Measurements from ENCODE around the gene SHC2. TPM values are rescaled to one million over a fixed set of nuclear protein-coding genes. Genes with fewer than 3 reads are reported as not detected.

The SHC2 gene
- total and polyA plus RNA-seq, 2 of the 13 experiments (the other 11 are each of a cell fraction or from before 2014, with no cell fraction given), result 9.0 to 18.3 TPM

DNA sequence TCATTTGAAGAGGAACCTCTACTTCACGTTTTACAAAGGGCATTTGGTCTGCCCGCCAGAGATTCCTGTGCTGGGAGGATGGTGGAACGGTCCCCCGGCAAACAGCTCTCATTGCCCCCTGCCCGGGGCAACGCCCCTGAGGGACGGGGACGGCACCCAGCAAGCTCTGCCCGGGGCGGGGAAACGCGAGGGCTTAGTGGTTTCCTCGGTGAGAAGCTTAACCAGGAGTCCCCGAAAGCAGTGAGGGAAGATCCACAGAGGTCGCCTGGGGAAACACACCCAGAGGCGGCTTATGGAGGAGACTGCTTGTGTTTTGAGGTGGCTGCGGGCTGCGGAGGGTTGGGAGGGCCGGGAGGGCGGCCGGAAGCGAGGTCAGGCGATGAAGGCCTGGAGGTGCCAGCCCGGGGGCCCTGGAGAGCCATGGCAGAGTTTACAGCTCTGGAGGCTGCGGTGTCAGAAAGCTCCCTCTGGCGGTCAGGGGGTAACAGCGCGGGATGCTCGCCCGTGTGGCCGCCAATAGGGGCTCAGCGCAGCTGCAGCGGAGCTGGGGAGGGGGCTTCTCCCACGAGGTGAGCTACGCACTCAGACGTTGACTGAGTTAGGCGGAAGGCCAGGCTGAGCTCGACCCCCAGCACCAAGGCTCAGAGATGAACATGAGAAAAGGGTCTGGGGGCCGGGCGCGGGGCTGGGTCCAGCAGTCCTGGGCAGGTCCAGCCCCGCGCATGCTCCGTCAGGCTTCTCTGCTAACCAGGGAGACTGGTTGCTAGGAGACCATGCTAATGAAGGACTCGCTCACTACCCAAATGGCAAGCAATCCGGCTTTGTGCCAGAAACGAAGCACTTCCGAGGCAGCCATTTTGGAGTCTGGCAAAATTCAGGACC, 45.8 kb upstream of the SHC2 start (continued):
- TF ChIP-seq, protein P1, sequence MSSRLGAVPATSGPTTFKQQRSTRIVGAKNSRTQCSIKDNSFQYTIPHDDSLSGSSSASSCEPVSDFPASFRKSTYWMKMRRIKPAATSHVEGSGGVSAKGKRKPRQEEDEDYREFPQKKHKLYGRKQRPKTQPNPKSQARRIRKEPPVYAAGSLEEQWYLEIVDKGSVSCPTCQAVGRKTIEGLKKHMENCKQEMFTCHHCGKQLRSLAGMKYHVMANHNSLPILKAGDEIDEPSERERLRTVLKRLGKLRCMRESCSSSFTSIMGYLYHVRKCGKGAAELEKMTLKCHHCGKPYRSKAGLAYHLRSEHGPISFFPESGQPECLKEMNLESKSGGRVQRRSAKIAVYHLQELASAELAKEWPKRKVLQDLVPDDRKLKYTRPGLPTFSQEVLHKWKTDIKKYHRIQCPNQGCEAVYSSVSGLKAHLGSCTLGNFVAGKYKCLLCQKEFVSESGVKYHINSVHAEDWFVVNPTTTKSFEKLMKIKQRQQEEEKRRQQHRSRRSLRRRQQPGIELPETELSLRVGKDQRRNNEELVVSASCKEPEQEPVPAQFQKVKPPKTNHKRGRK (CRISPR knock-in tag; IDR thresholded peaks at IDR 0.05), result no peak
- TF ChIP-seq, protein P2, sequence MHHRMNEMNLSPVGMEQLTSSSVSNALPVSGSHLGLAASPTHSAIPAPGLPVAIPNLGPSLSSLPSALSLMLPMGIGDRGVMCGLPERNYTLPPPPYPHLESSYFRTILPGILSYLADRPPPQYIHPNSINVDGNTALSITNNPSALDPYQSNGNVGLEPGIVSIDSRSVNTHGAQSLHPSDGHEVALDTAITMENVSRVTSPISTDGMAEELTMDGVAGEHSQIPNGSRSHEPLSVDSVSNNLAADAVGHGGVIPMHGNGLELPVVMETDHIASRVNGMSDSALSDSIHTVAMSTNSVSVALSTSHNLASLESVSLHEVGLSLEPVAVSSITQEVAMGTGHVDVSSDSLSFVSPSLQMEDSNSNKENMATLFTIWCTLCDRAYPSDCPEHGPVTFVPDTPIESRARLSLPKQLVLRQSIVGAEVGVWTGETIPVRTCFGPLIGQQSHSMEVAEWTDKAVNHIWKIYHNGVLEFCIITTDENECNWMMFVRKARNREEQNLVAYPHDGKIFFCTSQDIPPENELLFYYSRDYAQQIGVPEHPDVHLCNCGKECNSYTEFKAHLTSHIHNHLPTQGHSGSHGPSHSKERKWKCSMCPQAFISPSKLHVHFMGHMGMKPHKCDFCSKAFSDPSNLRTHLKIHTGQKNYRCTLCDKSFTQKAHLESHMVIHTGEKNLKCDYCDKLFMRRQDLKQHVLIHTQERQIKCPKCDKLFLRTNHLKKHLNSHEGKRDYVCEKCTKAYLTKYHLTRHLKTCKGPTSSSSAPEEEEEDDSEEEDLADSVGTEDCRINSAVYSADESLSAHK (CRISPR knock-in tag; IDR thresholded peaks at IDR 0.05; ENCODE audit: borderline replicate concordance), result no peak
- peak; percentile 56; the same call in 1 of the 2 replicates for TF ChIP-seq GZF1 (CRISPR knock-in tag; IDR thresholded peaks at IDR 0.05)
- TF ChIP-seq MBD4 (IDR thresholded peaks at IDR 0.05; ENCODE audit: borderline replicate concordance, low read length), result no peak
- no peak for TF ChIP-seq ZNF367 (CRISPR knock-in tag; IDR thresholded peaks at IDR 0.05; ENCODE audit: borderline replicate concordance)
- TF ChIP-seq, protein P3, sequence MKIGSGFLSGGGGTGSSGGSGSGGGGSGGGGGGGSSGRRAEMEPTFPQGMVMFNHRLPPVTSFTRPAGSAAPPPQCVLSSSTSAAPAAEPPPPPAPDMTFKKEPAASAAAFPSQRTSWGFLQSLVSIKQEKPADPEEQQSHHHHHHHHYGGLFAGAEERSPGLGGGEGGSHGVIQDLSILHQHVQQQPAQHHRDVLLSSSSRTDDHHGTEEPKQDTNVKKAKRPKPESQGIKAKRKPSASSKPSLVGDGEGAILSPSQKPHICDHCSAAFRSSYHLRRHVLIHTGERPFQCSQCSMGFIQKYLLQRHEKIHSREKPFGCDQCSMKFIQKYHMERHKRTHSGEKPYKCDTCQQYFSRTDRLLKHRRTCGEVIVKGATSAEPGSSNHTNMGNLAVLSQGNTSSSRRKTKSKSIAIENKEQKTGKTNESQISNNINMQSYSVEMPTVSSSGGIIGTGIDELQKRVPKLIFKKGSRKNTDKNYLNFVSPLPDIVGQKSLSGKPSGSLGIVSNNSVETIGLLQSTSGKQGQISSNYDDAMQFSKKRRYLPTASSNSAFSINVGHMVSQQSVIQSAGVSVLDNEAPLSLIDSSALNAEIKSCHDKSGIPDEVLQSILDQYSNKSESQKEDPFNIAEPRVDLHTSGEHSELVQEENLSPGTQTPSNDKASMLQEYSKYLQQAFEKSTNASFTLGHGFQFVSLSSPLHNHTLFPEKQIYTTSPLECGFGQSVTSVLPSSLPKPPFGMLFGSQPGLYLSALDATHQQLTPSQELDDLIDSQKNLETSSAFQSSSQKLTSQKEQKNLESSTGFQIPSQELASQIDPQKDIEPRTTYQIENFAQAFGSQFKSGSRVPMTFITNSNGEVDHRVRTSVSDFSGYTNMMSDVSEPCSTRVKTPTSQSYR (CRISPR knock-in tag; IDR thresholded peaks at IDR 0.05; ENCODE audit: borderline replicate concordance), result no peak; the same call in 1 of the 2 replicates
- TF ChIP-seq, protein P4, sequence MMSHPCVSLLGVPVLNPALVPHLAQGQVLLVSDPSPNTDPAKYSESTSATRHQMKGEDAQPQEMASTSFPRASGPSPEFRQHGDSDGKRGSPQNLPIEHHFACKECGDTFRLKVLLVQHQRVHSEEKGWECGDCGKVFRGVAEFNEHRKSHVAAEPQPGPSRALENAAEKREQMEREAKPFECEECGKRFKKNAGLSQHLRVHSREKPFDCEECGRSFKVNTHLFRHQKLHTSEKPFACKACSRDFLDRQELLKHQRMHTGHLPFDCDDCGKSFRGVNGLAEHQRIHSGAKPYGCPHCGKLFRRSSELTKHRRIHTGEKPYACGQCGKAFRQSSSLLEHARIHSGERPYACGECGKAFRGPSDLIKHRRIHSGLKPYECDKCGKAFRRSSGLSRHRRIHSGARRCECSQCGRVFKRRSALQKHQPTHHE (CRISPR knock-in tag; IDR thresholded peaks at IDR 0.05; ENCODE audit: borderline replicate concordance), result no peak
- no peak for TF ChIP-seq ARHGAP35 (CRISPR knock-in tag; IDR thresholded peaks at IDR 0.05; ENCODE audit: borderline replicate concordance)
- no peak; the same call in 1 of the 2 replicates for TF ChIP-seq YEATS2 (CRISPR knock-in tag; IDR thresholded peaks at IDR 0.05; ENCODE audit: borderline replicate concordance)
- no peak; the same call in 1 of the 2 replicates for TF ChIP-seq ZMAT3 (CRISPR knock-in tag; conservative IDR thresholded peaks at IDR 0.05)
- TF ChIP-seq ZNF543 (CRISPR knock-in tag; IDR thresholded peaks at IDR 0.05), result no peak
- no peak; the same call in 1 of the 2 replicates for TF ChIP-seq ZNF564 (CRISPR knock-in tag; IDR thresholded peaks at IDR 0.05)
- TF ChIP-seq, protein P5, sequence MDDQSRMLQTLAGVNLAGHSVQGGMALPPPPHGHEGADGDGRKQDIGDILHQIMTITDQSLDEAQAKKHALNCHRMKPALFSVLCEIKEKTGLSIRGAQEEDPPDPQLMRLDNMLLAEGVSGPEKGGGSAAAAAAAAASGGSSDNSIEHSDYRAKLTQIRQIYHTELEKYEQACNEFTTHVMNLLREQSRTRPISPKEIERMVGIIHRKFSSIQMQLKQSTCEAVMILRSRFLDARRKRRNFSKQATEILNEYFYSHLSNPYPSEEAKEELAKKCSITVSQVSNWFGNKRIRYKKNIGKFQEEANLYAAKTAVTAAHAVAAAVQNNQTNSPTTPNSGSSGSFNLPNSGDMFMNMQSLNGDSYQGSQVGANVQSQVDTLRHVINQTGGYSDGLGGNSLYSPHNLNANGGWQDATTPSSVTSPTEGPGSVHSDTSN (CRISPR knock-in tag; IDR thresholded peaks at IDR 0.05; ENCODE audit: borderline replicate concordance), result no peak
- peak; percentile 72 for TF ChIP-seq GATAD1 (CRISPR knock-in tag; IDR thresholded peaks at IDR 0.05)
- no peak for TF ChIP-seq ZNF713 (CRISPR knock-in tag; IDR thresholded peaks at IDR 0.05)
